22Rv1 (cell line): ENCODE measurements around the gene PPM1L.

Experiments used
- ZFX ChIP-seq: fragments of 450-650 bp; IDR thresholded peaks from 2 replicates; pipeline ENCODE4 v1.6.1; 2017; ENCODE audit warnings: antibody characterized with exemption, borderline replicate concordance
- TF ChIP-seq, protein P1 (sequence below): fragments of 450-650 bp; IDR thresholded peaks from 2 replicates; pipeline ENCODE4 v1.5.1; 2017; ENCODE audit warnings: mild to moderate bottlenecking

DNA sequence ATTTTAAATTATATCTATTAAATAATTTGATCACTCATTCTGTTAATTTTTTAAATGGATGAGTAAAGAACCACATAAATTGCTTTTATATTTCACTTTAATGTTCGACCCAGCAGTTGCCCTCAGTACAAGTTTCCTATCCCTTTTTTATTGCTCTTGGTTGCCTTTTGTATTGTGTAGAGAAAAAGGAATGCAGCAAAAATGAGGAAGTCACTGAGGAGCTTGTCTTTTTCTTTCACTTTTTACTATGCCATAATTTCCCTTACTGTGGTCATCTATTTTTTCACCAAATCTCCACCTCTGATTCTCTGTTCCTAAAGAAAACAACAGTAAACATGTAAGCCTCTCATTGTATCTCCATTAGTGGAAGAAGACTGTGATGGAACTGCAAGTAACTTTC is 226.5 kb downstream of the PPM1L start:
- TF ChIP-seq ZFX = no peak
- TF ChIP-seq, protein P1, sequence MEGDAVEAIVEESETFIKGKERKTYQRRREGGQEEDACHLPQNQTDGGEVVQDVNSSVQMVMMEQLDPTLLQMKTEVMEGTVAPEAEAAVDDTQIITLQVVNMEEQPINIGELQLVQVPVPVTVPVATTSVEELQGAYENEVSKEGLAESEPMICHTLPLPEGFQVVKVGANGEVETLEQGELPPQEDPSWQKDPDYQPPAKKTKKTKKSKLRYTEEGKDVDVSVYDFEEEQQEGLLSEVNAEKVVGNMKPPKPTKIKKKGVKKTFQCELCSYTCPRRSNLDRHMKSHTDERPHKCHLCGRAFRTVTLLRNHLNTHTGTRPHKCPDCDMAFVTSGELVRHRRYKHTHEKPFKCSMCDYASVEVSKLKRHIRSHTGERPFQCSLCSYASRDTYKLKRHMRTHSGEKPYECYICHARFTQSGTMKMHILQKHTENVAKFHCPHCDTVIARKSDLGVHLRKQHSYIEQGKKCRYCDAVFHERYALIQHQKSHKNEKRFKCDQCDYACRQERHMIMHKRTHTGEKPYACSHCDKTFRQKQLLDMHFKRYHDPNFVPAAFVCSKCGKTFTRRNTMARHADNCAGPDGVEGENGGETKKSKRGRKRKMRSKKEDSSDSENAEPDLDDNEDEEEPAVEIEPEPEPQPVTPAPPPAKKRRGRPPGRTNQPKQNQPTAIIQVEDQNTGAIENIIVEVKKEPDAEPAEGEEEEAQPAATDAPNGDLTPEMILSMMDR = no peak
